Neural progenitor cell (in vitro differentiated cells): ENCODE measurements around the gene JPH2. TPM values are rescaled to one million over a fixed set of nuclear protein-coding genes. Genes with fewer than 3 reads are reported as not detected.

Experiments
- DNase-seq: peaks from one replicate; pipeline ENCODE4 v3.0.0-alpha.2; 2016; ENCODE audit warnings: low spot score
- H2AFZ ChIP-seq: fragments of 200-600 bp; sonication (generic); replicated peaks from 2 replicates; pipeline ENCODE4 v1.6.1; 2016; ENCODE audit warnings: antibody characterized with exemption
- H3F3A ChIP-seq: fragments of 200-600 bp; sonication (generic); 2 replicates; pipeline ENCODE4 v1.6.1; 2016; ENCODE audit warnings: antibody characterized with exemption, low read depth
- H3K27ac ChIP-seq: fragments of 200-600 bp; sonication (generic); 2 replicates; pipeline ENCODE4 v1.5.1; 2016; ENCODE audit warnings: mild to moderate bottlenecking
- H3K27me3 ChIP-seq: fragments of 200-600 bp; sonication (generic); 2 replicates; pipeline ENCODE4 v1.6.1; 2016; ENCODE audit warnings: mild to moderate bottlenecking, moderate library complexity
- H3K36me3 ChIP-seq: fragments of 200-600 bp; sonication (generic); 2 replicates; pipeline ENCODE4 v1.5.1; 2016
- H3K4me1 ChIP-seq: fragments of 200-600 bp; sonication (generic); 2 replicates; pipeline ENCODE4 v1.6.1; 2016; ENCODE audit warnings: mixed run types
- H3K4me2 ChIP-seq: fragments of 200-600 bp; sonication (generic); 2 replicates; pipeline ENCODE4 v1.6.1; 2016
- H3K4me3 ChIP-seq: fragments of 200-600 bp; sonication (generic); 2 replicates; pipeline ENCODE4 v1.5.1; 2016
- H3K79me2 ChIP-seq: fragments of 200-600 bp; sonication (generic); 2 replicates; pipeline ENCODE4 v1.6.1; 2016; ENCODE audit warnings: low read depth
- H3K9ac ChIP-seq: fragments of 200-600 bp; sonication (generic); 2 replicates; pipeline ENCODE4 v1.6.1; 2016
- H3K9me3 ChIP-seq: fragments of 200-600 bp; sonication (generic); 2 replicates; pipeline ENCODE4 v1.5.1; 2016; ENCODE audit warnings: low read depth
- H4K20me1 ChIP-seq: fragments of 200-600 bp; sonication (generic); 2 replicates; pipeline ENCODE4 v1.6.1; 2016; ENCODE audit warnings: low read depth
- H3K27ac Mint-ChIP-seq: 3 replicates; pipeline ENCODE4 v1.8.0; 2021; ENCODE audit warnings: mixed read lengths
- H3K27me3 Mint-ChIP-seq: 2 replicates; pipeline ENCODE4 v1.8.0; 2022; ENCODE audit warnings: low read depth, mild to moderate bottlenecking, inconsistent platforms, moderate library complexity, mixed read lengths; ENCODE audit not compliant: insufficient read depth
- H3K36me3 Mint-ChIP-seq: 3 replicates; pipeline ENCODE4 v1.8.0; 2021; ENCODE audit warnings: mixed read lengths
- H3K4me1 Mint-ChIP-seq: 3 replicates; pipeline ENCODE4 v1.8.0; 2021; ENCODE audit warnings: mixed read lengths
- H3K4me3 Mint-ChIP-seq: 3 replicates; pipeline ENCODE4 v1.8.0; 2021; ENCODE audit warnings: mild to moderate bottlenecking, moderate library complexity, mixed read lengths
- H3K9me3 Mint-ChIP-seq: 3 replicates; pipeline ENCODE4 v1.8.0; 2020; ENCODE audit warnings: mixed read lengths
- EZH2 ChIP-seq: fragments of 200-600 bp; sonication (generic); IDR thresholded peaks from 2 replicates; pipeline ENCODE4 v1.6.1; 2017; ENCODE audit warnings: antibody characterized with exemption, mild to moderate bottlenecking, moderate library complexity
- EZH2phosphoT487 ChIP-seq: fragments of 200-600 bp; sonication (generic); IDR thresholded peaks from 2 replicates; pipeline ENCODE4 v1.6.1; 2017; ENCODE audit warnings: antibody characterized with exemption
- total RNA-seq: library from RNA; depleted of rRNA; stranded (reverse); fragments of >200 nt; gene quantifications from 2 replicates; pipeline ENCODE4 v1.2.3, GENCODE V29; 2015; ENCODE audit warnings: low replicate concordance
- TF ChIP-seq, protein P1 (sequence below): fragments of 200-600 bp; sonication (generic); IDR thresholded peaks from 2 replicates; pipeline ENCODE4 v1.5.1; 2017; ENCODE audit warnings: antibody characterized with exemption, mild to moderate bottlenecking

JPH2 gene
- total RNA-seq, 1 donor from 2014 or later = not detected

- Mint-ChIP-seq H3K27me3 (peaks cover 5% of the 10 kb centered on the region), H3K4me3 (peak overlapping the region; percentile 18), H3K4me1 (no peaks in the 10 kb centered on the region), H3K36me3 (no peaks in the 10 kb centered on the region), H3K9me3 (no peaks in the 10 kb centered on the region), H3K27ac (no peak overlapping the region)
- Histone ChIP-seq H3K27me3 (peaks cover 5% of the 10 kb centered on the region), H3K79me2 (no peaks in the 10 kb centered on the region), H3K27ac (no peak overlapping the region), H3K36me3 (no peaks in the 10 kb centered on the region), H3K4me3 (no peak overlapping the region), H3K9me3 (no peaks in the 10 kb centered on the region), H3K4me2 (no peak overlapping the region), H3K4me1 (no peaks in the 10 kb centered on the region), H3F3A (no peaks in the 10 kb centered on the region), H2AFZ (no peak overlapping the region), H4K20me1 (no peaks in the 10 kb centered on the region), H3K9ac (no peak overlapping the region)
- no peak for DNase-seq
- TF ChIP-seq, protein P1, sequence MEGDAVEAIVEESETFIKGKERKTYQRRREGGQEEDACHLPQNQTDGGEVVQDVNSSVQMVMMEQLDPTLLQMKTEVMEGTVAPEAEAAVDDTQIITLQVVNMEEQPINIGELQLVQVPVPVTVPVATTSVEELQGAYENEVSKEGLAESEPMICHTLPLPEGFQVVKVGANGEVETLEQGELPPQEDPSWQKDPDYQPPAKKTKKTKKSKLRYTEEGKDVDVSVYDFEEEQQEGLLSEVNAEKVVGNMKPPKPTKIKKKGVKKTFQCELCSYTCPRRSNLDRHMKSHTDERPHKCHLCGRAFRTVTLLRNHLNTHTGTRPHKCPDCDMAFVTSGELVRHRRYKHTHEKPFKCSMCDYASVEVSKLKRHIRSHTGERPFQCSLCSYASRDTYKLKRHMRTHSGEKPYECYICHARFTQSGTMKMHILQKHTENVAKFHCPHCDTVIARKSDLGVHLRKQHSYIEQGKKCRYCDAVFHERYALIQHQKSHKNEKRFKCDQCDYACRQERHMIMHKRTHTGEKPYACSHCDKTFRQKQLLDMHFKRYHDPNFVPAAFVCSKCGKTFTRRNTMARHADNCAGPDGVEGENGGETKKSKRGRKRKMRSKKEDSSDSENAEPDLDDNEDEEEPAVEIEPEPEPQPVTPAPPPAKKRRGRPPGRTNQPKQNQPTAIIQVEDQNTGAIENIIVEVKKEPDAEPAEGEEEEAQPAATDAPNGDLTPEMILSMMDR = no peak
- TF ChIP-seq EZH2 (no peak), EZH2phosphoT487 (no peak)
These were observed 89.3 kb downstream of the JPH2 start for GRCh38 chr20:44097521-44098255.

DNA sequence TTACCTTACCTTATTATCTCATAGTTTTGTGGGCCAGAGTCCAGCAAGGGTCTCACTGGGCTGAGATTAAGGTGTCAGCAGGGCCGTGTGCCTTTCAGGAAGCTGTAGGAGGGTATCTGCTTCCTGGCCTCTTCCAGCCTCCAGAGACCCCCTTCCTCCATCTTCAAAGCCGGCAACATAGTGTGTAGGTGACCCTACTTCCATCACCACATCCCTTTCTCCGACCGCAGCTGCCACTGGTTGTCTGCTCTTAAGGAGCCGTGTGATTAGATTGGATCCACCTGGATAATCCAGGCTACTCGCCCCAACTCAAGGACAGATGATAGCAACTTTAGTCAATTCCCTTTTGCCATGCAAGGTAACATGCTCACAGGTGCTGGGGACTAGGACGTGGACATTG is 91.2 kb downstream of the JPH2 start:
- no peak overlapping the region for H3K27ac ChIP-seq
- no peak overlapping the region for H2AFZ ChIP-seq
- H3F3A ChIP-seq = no peaks in the 10 kb centered on the region
- Mint-ChIP-seq H3K4me3 (no peak overlapping the region), H3K27ac (no peak overlapping the region), H3K27me3 (peaks cover 2% of the 10 kb centered on the region), H3K4me1 (no peaks in the 10 kb centered on the region), H3K36me3 (no peaks in the 10 kb centered on the region), H3K9me3 (no peaks in the 10 kb centered on the region)
- TF ChIP-seq EZH2 = no peak
- no peak for TF ChIP-seq EZH2phosphoT487
- TF ChIP-seq, protein P1 = no peak
- no peak for DNase-seq
- no peaks in the 10 kb centered on the region for H3K9me3 ChIP-seq
- H3K36me3 ChIP-seq = no peaks in the 10 kb centered on the region
- H3K4me3 ChIP-seq = no peak overlapping the region
- no peaks in the 10 kb centered on the region for H3K4me1 ChIP-seq
- no peak overlapping the region for H3K4me2 ChIP-seq
- H4K20me1 ChIP-seq = no peaks in the 10 kb centered on the region
- no peak overlapping the region for H3K9ac ChIP-seq
- no peaks in the 10 kb centered on the region for H3K27me3 ChIP-seq
- no peaks in the 10 kb centered on the region for H3K79me2 ChIP-seq

DNA sequence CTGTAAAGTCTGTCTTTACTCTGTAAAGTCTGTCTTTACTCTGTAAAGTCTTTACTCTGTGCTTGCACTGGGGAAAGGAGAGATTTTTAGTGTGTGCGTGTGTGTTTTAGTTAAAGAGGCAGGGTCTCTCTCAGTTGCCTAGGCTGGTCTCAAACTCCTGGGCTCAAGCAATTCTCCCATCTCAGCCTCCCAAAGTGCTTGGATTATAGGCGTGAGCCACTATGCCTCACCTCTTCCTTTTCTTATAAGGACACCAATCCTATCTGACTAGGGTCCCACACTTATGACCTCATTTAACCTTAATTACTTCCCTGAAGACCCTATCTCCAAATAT is 93.8 kb downstream of the JPH2 start:
- DNase-seq = no peak
- H3K9me3 Mint-ChIP-seq = no peaks in the 10 kb centered on the region
- Histone ChIP-seq H2AFZ (no peak overlapping the region), H3F3A (no peaks in the 10 kb centered on the region), H4K20me1 (no peaks in the 10 kb centered on the region), H3K4me3 (no peak overlapping the region), H3K4me2 (no peak overlapping the region), H3K9me3 (no peaks in the 10 kb centered on the region), H3K9ac (no peak overlapping the region), H3K4me1 (no peaks in the 10 kb centered on the region), H3K27ac (no peak overlapping the region), H3K27me3 (no peaks in the 10 kb centered on the region), H3K36me3 (no peaks in the 10 kb centered on the region), H3K79me2 (no peaks in the 10 kb centered on the region)
- no peak overlapping the region for H3K4me3 Mint-ChIP-seq
- H3K27me3 Mint-ChIP-seq = peaks cover 4% of the 10 kb centered on the region
- H3K27ac Mint-ChIP-seq = no peak overlapping the region
- TF ChIP-seq EZH2phosphoT487 (no peak), EZH2 (no peak)
- TF ChIP-seq, protein P1 = no peak
- H3K4me1 Mint-ChIP-seq = no peaks in the 10 kb centered on the region
- no peaks in the 10 kb centered on the region for H3K36me3 Mint-ChIP-seq
